GM18907 (cell line): ENCODE results near the gene DPPA2.
"Not testable (repeated sequence)": the region's sequence is repeated elsewhere in the genome, so short reads cannot be mapped to it uniquely, and the experiment has no call there.

Experiments
- ATAC-seq: cut with Tn5 transposase; IDR thresholded peaks from one replicate; pipeline ENCODE4 v1.9.1; 2021; ENCODE audit warnings: mild to moderate bottlenecking, moderate library complexity; ENCODE audit not compliant: unreplicated experiment

Gene DPPA2

GRCh38 chr3:109316162-109316730 is at the start of gene DPPA2:
Gene DPPA2, minus strand, starts transcription at chr3:109316517. Its CDS starts 1,975 bp downstream, at chr3:109314542.
- no peak for ATAC-seq

GRCh38 chr3:109364088-109364487 is 47.8 kb upstream of the DPPA2 start:
- ATAC-seq = no peak

- ATAC-seq = no peak
Observed at GRCh38 chr3:109363634-109364033, 47.3 kb upstream of the DPPA2 start.

GRCh38 chr3:109362823-109363222 is 46.5 kb upstream of the DPPA2 start:
- no peak for ATAC-seq

GRCh38 chr3:109358809-109359208 is 42.5 kb upstream of the DPPA2 start:
- ATAC-seq = not testable (repeated sequence)

- ATAC-seq = no peak
Observed at GRCh38 chr3:109356442-109357155, 40.3 kb upstream of the DPPA2 start.

GRCh38 chr3:109355625-109356441 is 39.5 kb upstream of the DPPA2 start:
- no peak for ATAC-seq

- no peak for ATAC-seq
Observed at GRCh38 chr3:109353057-109353456, 36.7 kb upstream of the DPPA2 start.

- ATAC-seq = no peak
Observed at GRCh38 chr3:109351231-109351630, 34.9 kb upstream of the DPPA2 start.

GRCh38 chr3:109346770-109347295 is 30.5 kb upstream of the DPPA2 start:
- ATAC-seq = no peak

GRCh38 chr3:109346099-109346498 is 29.8 kb upstream of the DPPA2 start:
- ATAC-seq = no peak

GRCh38 chr3:109339714-109340648 is 23.7 kb upstream of the DPPA2 start:
- ATAC-seq = no peak

- no peak for ATAC-seq
Observed at GRCh38 chr3:109339197-109339596, 22.9 kb upstream of the DPPA2 start.

GRCh38 chr3:109338322-109338721 is 22.0 kb upstream of the DPPA2 start:
- ATAC-seq = no peak

- no peak for ATAC-seq
Observed at GRCh38 chr3:109337393-109337792, 21.1 kb upstream of the DPPA2 start, which contains the start of gene DPPA4. Gene DPPA4, minus strand, starts transcription at chr3:109337546. Its CDS starts 29 bp downstream, at chr3:109337517.

GRCh38 chr3:109336291-109336861 is 20.1 kb upstream of the DPPA2 start:
- no peak for ATAC-seq

- no peak for ATAC-seq
Observed at GRCh38 chr3:109334572-109334971, 18.3 kb upstream of the DPPA2 start.

GRCh38 chr3:109331692-109332091 is 15.4 kb upstream of the DPPA2 start:
- ATAC-seq = no peak

GRCh38 chr3:109330405-109330804 is 14.1 kb upstream of the DPPA2 start:
- no peak for ATAC-seq

- ATAC-seq = no peak
Observed at GRCh38 chr3:109328202-109328601, 11.9 kb upstream of the DPPA2 start.
